Stimulated activated CD4-positive, alpha-beta T cell treated with anti-CD3 and anti-CD28 coated beads, Interleukin-2, amount 100 ng/mL, for 24 hours (primary cell): Measurements from ENCODE around the gene VSTM2L.

Source experiments
- DNase-seq, 2 donors: peaks; one replicate each; pipeline ENCODE4 v3.0.0-alpha.2; 2020

VSTM2L gene

DNA sequence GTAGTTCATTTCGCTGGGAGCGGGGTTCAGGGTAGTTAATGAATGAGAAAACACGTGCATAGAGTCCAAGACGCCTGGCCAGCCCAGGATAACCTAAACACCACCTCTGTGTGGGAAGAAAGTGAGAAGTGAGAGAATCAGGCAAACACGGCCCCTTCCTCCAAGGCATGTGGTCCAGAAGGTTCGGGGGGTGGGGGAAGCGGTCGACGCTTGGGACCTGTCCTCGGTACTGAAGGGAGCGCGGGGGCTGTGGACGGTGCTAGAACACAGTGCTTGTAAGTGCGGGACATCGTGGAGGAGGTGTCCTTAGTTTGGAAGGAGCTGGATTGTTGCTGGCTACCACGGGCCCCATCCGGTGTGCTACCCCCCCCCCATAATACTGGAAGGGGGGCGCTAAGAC is 1.7 kb upstream of the VSTM2L start:
- DNase-seq = no peak

DNA sequence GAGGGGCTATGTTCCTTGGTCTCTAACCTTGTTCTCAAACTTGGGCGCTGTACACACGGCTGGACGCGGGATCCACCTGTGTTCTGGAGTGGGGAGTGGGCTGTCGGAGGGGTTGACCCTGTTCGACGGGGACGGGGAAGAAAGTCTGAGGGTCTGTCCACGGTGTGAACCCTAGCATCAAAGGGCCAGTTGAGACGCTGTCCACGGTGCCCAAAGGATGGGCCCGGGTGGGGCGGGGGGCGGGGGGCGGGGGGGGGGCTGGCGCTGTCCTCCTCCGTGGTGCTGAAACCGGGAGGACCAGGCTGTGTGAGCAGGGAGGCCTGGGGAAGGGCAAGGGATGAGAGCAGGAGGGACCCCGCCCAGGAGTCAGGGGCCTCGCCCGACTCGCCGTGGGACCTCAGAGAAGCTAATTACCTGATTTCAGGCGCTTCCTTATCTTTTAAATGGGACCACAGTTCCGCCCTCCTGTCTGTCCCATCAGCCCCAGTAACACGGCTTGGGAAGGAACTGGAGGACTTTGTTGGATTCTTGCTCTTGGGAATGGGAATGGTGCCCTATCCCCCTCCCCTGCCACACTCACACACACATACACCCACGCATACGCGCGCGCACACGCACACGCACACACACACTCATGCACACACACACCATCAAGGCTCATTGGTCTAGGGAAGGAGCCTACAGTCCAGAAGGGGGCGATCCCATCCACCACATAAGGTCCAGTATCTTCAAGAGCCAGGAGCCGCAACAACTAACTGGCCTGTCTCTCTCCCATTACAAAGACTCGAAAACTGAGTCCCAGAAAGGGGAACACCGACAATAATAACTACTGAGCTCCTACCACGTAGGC is 1.0 kb upstream of the VSTM2L start:
- DNase-seq = no peak

DNA sequence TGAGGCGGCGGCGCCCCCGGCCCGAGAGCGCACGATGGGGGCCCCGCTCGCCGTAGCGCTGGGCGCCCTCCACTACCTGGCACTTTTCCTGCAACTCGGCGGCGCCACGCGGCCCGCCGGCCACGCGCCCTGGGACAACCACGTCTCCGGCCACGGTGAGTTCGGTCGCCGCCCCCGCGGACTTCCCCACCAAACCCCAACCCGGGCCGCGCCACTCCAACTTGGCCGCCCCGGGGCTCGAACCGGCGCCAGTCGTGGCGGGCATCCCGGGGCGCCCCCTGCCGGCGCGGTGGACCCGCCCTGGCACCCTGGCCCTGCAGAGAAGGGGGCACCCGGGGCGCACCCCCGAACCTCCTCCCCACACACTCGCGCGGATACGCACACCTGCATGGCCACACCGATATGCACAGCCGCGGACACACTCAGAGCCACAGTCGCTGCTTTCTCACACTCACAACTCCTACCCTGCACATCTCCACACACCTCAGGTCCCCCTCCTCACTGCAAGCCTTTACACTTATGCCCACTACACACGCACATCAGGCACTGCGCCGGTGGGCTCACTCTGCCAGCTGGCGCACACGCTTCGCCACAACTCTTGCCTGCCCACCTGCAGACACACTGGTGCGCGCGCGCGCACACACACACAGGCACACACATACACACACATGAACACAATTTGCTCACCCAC is 535 bp downstream of the VSTM2L start:
- DNase-seq = peak in 1 of 2 donors; percentile 28

DNA sequence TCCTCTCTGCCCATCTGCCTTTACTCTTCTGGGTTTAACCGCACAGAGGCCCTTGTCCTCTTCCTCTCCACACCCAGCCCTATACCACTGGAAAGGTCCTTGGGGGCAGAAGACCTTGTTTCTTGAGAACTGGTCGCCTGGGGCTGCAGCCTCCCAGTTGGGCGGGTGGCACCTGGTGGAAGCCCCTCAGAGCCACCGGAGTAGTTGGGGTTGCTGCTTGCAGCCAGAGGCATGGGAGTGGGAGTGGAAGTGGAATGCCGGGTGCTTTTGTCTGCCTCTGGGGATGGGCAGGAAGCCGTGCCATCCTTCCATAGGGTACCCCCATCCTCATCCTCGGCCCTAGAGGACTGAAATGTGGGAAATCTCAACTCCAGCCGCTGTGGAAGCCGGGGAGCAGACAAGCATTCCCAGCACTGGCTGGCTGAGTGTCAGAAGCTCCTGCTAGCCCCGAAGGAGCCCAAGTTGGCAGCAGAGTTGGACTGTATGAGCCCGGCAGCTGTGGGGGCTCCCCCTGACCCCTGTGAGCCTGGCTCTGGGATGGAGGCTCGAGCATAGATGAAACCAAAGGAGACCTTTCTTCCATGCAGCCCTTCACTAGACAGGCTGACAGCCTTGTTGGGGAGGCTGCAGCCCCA is 1.2 kb downstream of the VSTM2L start:
- no peak for DNase-seq

DNA sequence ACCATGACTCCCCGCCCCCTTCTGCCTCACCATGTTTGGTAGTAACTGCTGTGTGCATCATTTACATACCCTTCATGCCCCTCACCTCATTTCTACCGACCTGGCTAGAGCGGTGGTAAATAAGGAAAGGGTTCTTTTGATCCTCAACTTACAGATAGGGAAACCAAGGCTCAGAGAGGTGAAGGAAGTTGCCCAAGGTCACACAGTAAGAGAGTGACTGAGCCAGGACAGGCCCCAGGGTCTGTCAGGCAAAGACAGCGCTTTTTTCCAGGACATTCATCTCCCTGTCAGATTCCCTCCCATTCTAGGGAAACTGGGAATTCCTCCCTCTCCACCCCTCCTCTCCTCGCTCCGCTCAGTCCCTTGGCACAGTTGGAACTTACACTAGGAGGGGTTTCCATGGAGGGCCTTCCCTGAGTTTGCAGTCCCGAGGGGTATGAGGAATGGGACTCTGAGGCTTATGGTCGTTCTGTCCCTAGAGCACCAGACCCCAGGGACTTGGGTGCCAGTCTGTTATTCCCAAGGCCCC is 2.0 kb downstream of the VSTM2L start:
- DNase-seq = no peak

DNA sequence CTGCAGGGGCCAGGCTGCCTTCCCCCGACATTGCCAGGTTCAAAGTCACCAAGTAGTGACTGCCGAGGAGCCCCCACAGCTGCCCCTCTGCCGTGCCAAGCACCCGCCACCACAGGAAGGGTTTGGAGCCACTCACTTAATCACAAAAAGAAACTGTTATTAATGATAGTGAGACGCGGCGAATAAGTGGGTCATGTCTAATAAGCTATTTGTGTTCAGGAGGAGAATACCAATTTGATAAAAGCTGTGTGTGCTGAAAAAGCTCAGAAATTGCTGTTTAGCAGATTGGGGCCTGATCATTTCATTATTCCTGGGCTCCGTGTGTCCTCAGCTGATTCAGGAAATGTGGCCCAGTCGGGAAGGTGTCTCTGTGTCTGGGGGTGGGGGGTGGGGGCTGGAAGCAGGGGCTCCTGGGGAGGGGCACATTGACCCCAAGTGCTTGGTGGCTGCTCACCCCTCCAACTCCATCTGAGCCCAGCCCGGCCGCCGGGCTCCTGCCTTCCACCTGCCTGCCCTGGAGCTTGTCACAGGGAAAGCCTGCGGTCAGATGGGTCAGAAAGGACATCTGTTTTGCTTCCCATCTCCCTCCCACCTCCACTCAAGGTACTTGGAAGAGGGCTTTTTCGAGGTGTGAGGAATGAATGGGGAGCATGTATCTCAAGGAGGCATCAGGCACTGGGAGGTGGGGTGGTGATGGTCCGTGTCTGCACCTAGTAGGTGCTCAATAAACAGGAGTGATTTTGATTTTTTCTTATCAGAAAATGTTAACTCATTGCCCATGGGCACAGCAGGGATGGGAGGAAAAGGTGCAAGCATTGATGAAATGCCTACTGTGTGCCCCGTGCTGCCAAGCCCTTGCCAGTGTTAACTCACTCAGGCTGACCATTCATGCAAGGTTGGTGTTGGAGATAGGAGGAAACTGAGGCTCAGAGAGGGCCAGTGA is 3.0 kb downstream of the VSTM2L start:
- DNase-seq = no peak

DNA sequence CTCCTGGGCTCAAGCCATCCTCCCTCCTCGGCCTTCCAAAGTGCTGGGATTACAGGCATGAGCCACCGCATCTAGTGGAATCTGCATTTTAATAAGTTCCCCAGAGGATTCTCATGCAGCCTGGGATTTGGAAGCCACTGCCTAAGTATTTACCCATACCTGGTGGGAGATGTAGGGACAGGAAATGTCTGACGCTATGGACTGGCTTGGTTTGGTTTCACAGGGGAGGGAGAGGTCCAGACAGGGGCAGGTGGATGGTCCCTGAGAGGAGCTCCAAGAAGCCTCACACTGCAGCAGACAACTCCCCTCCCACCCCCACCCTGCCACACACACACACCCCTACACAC is 4.4 kb downstream of the VSTM2L start:
- no peak for DNase-seq

DNA sequence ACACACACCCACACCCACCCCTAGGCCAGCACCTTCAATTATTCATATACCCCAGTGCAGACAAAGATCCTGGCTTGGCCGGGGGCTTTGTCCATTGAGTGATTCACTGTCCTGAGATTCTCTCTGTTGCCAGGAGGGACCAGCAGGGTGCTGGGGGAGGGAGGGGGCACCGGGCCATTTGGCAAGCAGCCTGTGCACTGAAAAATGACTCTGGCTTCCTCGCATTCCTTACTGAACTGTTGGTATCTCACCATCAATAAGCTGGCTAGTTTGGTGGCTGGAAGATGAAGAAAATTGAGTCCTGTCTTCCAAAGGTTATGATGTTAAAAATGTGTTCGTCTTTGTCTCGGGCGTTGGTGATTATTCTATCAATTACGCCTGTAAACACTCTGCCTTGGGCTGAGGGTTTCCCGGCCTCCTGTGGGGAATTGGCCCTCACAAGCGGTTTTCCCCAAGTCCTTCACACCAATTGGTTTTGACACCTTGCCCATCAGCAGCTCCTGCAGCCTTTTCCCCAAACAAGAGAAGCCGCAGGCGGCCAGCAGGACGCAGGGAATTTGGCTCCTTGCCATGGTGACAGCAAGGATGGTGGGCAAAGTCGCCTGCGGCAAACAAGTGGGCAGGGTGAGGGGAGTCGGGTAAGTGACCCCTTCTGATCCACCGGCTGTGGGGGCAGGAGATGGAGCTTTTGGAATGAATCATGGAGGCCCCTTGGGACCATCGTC is 4.9 kb downstream of the VSTM2L start:
- DNase-seq = no peak

DNA sequence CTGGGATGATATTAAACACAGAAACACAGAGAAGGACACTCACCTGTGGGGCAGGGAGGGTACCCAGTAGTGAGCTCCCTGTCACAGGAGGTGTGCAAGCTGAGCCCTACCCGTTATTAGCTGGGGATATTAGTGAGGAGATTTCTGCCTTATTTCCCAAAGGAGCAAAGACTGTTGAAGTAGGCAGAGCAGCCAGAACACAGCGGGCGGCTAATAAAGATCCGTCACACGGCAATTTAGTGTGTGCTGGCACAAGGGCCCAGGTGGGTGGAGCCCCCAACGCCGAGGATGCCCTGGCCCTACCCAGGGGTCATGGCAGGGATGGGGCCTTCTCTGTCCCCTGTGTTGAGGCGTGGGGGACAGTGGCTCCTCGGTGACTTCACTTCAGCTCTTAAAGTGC is 8.3 kb downstream of the VSTM2L start:
- DNase-seq = no peak

DNA sequence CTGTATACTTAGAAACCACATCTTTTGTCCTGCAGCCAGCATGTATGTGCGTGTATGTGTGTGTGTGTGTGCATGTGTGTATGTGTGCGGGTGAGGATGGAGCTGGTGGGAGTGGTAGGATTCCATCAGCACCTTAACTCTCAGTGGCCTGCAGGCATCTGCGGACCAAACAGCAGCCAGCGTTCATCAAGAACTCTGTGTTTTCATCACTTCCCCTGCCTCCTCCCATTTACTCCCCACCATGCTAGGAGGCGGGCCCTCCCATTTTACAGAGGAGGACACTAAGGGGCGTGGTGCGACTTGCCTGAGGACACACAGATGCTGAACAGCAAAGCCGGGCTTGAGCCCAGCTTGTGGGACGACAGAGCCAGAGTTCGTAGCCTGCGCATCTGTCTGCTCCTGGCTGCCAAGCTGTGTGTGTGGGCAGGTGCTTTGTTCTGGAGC is 8.9 kb downstream of the VSTM2L start:
- no peak for DNase-seq

DNA sequence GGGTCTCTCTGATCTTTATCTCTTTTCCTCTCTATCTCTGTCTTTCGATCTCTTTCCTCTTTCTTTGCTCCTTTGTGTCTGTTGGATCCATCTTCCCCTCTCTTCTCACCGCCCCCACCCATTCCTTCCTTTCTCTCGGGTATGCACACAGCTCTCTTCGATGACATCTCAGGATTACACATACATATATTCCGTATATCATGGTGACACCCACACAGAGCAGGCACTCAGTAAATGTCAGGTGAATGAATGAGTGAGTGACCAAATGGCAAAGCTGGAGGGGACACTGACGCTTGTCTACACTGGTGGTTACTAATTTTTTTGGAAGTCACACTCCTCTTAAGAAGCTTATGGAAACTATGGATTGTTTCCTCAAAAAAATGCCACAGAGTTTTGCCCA is 9.9 kb downstream of the VSTM2L start:
- DNase-seq = no peak

DNA sequence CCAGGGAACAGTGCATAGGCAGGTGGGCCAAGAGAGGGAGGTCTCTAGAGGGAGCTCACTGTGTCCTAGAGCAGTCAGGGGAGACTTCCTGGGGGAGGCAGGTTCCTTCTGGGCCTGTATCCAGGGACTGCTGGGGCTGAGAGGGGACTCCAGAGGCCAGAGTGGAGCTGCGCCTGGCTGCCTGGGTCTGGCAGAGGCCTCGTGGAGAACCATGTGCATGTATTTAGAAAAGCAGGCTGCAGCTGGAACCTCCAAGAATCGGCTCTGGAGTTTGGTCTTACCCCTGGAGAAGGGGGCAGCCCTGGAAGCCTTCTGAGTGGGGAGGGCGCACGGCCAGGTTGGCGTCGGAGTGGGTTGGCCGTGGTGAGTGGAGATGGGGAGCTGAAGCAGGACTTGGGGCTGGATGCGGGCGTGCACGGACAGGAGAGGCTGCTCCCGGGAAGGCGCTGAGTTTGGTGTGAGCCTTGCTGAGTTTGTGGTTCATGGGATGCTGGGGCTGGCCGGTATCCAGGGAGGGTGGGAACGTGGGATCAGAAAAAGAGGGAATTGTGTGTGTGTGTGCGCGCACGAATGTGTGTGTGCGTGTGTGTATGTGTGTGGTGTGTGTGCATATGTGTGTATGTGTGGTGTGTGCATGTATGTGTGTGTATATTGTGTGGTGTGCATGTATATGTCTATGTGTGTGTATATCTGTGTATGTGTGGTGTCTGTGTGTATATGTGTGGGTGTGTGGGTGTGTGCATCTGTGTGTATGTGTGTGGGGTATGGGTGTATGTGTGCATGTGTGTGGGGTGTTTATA is 10.8 kb downstream of the VSTM2L start:
- no peak for DNase-seq

DNA sequence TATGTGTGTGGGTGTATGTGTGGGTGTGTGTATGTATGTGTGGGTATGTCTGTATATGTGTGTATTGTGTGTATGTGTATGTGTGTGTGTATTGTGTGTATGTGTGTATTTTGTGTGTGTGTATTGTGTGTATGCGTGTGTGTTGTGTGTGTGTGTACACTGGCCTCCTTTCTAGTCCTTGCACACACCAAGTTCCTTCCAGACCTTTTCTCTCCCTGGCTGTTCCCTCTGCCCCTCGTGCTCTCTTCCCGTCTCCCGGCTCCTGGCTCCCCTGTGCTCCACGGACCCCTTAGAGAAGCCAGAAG is 11.4 kb downstream of the VSTM2L start:
- DNase-seq = no peak

DNA sequence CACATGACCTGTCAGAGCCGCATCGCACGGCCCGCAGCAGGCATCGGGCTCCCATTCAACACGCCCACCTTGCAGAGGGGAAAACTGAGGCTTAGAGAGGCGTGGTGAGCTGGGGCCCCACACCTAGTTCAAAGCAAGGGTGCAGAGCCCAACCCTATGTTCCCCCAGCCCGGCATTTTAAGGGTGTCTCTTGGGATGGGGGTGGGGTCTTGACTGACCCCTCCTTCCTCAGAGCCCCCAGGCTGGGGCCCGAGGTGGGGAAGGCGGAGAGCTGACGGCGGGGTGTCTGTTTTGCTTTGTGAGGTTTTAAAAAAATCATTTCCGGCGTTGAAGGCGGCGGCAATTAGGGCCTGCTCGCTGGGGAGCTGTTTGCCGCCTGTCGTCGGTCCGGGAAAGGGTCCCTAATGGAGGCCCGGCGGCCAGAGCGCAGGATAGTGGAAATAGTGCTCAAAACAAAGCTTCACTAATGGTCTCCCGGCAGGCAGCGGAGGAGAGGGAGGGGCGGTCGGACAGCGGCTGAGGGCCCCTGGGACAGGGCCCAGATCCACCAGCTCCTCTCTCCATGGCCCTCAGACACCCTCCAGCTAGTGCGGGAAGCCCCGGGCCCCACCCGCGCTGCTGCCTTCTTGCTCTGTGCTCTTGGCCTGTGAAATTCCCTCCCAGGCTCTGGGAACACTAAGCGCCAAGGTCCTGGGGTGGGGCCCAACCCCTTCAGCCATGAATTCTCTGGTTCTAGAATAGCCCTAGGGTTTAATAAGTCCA is 11.9 kb downstream of the VSTM2L start:
- peak in 1 of 2 donors; percentile 14 for DNase-seq

DNA sequence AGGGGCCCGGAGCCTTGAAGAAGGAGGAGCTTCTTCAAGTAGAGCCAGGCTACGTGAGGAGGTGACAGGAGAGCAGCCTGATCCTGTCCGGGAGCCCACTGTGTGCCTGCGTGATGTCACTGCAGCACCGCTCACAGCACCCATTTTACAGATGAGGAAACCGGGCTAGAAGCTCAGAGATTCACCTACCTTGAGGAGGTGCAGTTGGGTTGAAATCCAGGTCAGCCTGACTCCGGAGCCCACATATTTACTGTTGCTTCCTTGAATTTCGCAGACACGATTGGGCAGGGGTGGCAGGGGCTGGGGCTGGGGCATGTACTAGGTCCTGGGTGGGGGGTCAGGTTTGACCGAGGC is 12.5 kb downstream of the VSTM2L start:
- no peak for DNase-seq

DNA sequence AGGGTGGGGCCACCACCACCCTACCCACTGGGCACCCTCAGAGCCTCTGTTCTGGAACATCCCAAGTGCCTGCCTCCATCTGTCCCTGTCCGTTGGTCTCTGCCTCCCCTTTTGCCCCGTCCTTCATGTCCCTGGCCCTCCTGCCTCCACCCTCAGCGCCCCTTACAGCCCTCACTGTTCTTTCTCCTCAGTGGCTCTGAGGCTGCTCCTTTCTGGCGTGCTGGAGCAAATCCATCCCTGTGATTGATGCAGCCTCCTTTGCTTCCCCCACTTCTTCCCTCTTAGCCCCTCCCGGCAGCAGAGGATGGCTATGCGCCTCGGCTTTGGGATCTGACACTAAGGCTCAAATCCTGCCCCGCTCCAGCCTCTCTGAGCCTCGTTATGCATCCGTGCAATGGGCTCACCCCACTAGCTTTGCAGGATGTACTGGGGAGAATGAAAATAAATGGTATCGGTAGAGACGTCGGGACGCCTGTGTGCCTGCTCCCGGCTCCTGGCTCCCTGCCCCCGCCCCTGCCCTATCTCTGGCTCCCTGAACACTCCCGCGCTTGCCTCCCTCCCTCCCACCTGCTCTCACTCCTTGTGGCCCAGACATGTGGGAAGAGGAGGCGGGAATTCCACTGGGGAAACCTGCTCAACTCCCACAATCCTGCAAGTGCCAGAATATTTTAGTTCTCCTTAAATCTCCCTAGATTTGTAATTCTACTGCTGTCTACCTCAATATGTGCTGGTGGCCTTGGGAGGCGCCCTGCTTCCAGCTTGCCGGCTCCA is 13.1 kb downstream of the VSTM2L start:
- DNase-seq = no peak

DNA sequence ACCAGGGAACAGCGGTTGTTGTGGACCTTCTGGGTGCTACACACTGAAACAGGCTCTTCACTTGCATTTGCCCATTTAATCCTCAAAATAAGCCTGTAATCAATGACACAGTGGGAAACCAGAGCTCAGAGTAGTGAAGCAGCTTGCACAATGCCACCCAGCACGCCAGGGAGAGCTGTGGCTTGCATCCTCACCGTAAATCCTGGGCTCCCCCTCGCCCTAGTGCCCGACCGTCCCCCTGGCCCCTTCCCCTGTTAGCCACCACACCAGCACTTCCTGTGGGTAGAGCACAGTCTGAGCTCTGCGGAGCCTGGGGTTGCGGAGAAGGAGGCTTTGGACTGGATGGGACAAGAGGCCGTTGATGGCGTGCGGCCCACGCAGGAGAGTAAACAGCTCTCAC is 14.5 kb downstream of the VSTM2L start:
- DNase-seq = no peak

DNA sequence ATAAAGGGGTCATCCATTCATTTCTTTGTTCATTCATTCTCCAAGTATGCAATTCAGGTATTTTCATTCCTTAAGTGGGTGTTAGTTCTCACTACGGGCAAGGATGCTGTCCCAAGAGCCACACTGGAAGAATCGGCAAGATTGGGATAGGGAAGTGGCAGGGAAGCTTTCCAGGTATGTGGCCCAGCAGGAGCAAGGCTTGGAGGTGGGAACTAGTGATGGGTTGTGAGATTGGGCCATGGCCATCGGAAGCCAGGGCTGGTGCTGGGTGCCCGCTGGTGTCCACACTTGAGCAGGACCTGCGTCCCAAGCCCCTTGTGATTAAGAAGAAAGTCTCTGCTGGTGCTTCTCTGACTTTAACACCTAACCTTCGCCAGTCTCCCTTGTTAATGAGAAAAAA is 15.1 kb downstream of the VSTM2L start:
- no peak for DNase-seq

DNA sequence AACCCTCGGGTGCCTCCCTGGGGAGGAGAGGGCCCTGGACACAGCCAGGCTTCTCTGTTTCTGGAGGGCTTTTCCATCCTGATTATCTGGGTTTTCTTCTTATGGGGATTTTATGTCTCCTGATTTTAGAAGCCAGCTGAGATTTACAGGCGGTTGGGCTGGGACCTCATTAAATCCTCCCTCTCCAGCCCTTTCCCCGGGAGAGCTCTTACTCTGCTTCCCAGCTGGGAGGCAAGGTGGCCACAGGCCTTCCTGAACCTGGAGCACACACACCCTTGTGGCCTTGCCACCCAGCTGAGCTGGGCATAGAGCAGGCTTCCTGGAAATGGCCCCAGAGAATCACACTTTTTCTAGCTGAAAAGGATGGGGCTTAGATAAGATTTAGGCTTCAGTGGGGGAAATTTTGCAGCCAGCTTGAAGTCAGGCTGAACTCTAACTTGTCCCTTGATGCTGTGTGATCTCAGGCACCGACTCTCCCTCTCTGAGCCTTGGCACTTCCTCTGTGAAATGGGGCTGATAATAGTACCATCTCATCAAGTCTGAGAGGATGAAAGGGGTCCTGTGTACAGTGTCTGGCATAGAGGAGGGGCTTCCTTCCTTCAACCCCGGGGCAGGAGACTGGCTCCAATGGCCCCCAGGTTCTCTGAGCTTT is 16.6 kb downstream of the VSTM2L start:
- no peak for DNase-seq
